Neural cell (in vitro differentiated cells): Measurements from ENCODE around the gene RASSF8. TPM values are rescaled to one million over a fixed set of nuclear protein-coding genes. Genes with fewer than 3 reads are reported as not detected.

Experiments used
- H2AFZ ChIP-seq: fragments of 200-600, 300-800 bp; sonication (generic), shearing (Covaris generic); 2 replicates; pipeline ENCODE4 v1.6.0; 2014; ENCODE audit warnings: low read depth, mild to moderate bottlenecking, antibody characterized with exemption, low read length, moderate library complexity
- H3F3A ChIP-seq: fragments of 200-600 bp; shearing (Covaris generic); 2 replicates; pipeline ENCODE4 v1.6.1; 2016; ENCODE audit warnings: mild to moderate bottlenecking, moderate library complexity, mixed read lengths, antibody characterized with exemption, low read length; ENCODE audit not compliant: insufficient read depth, poor library complexity, severe bottlenecking
- H3K27ac ChIP-seq: fragments of 200-600, 300-800 bp; sonication (generic), shearing (Covaris generic); 2 replicates; pipeline ENCODE4 v1.5.1; 2014; ENCODE audit warnings: mild to moderate bottlenecking, low read length, moderate library complexity
- H3K27me3 ChIP-seq: fragments of 300-800, 200-600 bp; sonication (generic), shearing (Covaris generic); 2 replicates; pipeline ENCODE4 v1.6.0; 2014; ENCODE audit warnings: mild to moderate bottlenecking, low read depth, low read length, moderate library complexity; ENCODE audit not compliant: insufficient read depth
- H3K36me3 ChIP-seq: fragments of 300-800, 200-600 bp; sonication (generic), shearing (Covaris generic); 2 replicates; pipeline ENCODE4 v1.5.1; 2014; ENCODE audit warnings: mild to moderate bottlenecking, antibody characterized with exemption, low read length, moderate library complexity; ENCODE audit not compliant: insufficient read depth
- H3K4me2 ChIP-seq: fragments of 300-800, 200-600 bp; sonication (generic), shearing (Covaris generic); 2 replicates; pipeline ENCODE4 v1.6.0; 2014; ENCODE audit warnings: mild to moderate bottlenecking, low read length
- H3K4me3 ChIP-seq: fragments of 300-800, 200-600 bp; sonication (generic), shearing (Covaris generic); 2 replicates; pipeline ENCODE4 v1.5.1; 2014; ENCODE audit warnings: mild to moderate bottlenecking, low read length, moderate library complexity
- H3K79me2 ChIP-seq: fragments of 200-600 bp; shearing (Covaris generic); replicated peaks from 2 replicates; pipeline ENCODE4 v1.6.0; 2014; ENCODE audit warnings: mild to moderate bottlenecking, low read length, moderate library complexity; ENCODE audit not compliant: insufficient read depth
- H3K9ac ChIP-seq: fragments of 300-800, 200-600 bp; sonication (generic), shearing (Covaris generic); 2 replicates; pipeline ENCODE4 v1.6.1; 2016; ENCODE audit warnings: mild to moderate bottlenecking, low read length, mixed read lengths
- H3K9me2 ChIP-seq: fragments of 200-600 bp; shearing (Covaris generic); 2 replicates; pipeline ENCODE4 v1.6.1; 2016; ENCODE audit warnings: mild to moderate bottlenecking, low read length, mixed read lengths; ENCODE audit not compliant: insufficient read depth
- H3K9me3 ChIP-seq: fragments of 200-600, 300-800 bp; sonication (generic), shearing (Covaris generic); 2 replicates; pipeline ENCODE4 v1.6.1; 2016; ENCODE audit warnings: mild to moderate bottlenecking, mixed run types, low read length, moderate library complexity, mixed read lengths
- H4K20me1 ChIP-seq: fragments of 200-600 bp; shearing (Covaris generic); 2 replicates; pipeline ENCODE4 v1.6.1; 2016; ENCODE audit warnings: mild to moderate bottlenecking, mixed run types; ENCODE audit not compliant: insufficient read depth
- CTCF ChIP-seq: fragments of 450-650 bp; IDR thresholded peaks from 2 replicates; pipeline ENCODE4 v1.5.1; 2014; ENCODE audit warnings: antibody characterized with exemption, mild to moderate bottlenecking, moderate library complexity; ENCODE audit not compliant: poor library complexity, severe bottlenecking
- EP300 ChIP-seq: fragments of 450-650 bp; conservative IDR thresholded peaks from 2 replicates; pipeline ENCODE4 v1.6.1; 2014; ENCODE audit warnings: antibody characterized with exemption, mild to moderate bottlenecking, moderate library complexity; ENCODE audit not compliant: poor library complexity, severe bottlenecking
- EZH2 ChIP-seq: fragments of 200-600, 300-800 bp; shearing (Covaris generic), sonication (generic); IDR thresholded peaks from 2 replicates; pipeline ENCODE4 v1.6.1; 2014; ENCODE audit warnings: antibody characterized with exemption, low read length, borderline replicate concordance, mild to moderate bottlenecking; ENCODE audit not compliant: insufficient read depth, poor library complexity, severe bottlenecking
- MXI1 ChIP-seq: fragments of 450-650 bp; conservative IDR thresholded peaks from 2 replicates; pipeline ENCODE4 v1.6.1; 2014; ENCODE audit warnings: antibody characterized with exemption, mild to moderate bottlenecking; ENCODE audit not compliant: poor library complexity, severe bottlenecking
- POLR2AphosphoS5 ChIP-seq: IDR thresholded peaks from 2 replicates; pipeline ENCODE4 v1.6.1; 2012
- RAD21 ChIP-seq: fragments of 450-650 bp; conservative IDR thresholded peaks from 2 replicates; pipeline ENCODE4 v1.6.1; 2014; ENCODE audit warnings: antibody characterized with exemption, mild to moderate bottlenecking, moderate library complexity
- REST ChIP-seq: IDR thresholded peaks from 2 replicates; pipeline ENCODE4 v1.6.1; 2012; ENCODE audit warnings: borderline replicate concordance
- SMC3 ChIP-seq: fragments of 450-650 bp; conservative IDR thresholded peaks from 2 replicates; pipeline ENCODE4 v1.6.1; 2014; ENCODE audit warnings: antibody characterized with exemption, mild to moderate bottlenecking, moderate library complexity; ENCODE audit not compliant: poor library complexity
- TAF1 ChIP-seq: IDR thresholded peaks from 2 replicates; pipeline ENCODE4 v1.6.1; 2012; ENCODE audit warnings: low read depth
- polyA plus RNA-seq: library from polyadenylated mRNA; depleted of rRNA; stranded (reverse); fragments of >200 nt; gene quantifications from 2 replicates; pipeline ENCODE4 v1.2.3, GENCODE V29; 2014

The RASSF8 gene
- polyA plus RNA-seq, 1 donor from 2014 or later = 11.4 TPM

GRCh38 chr12:25981597-25981996 lies 23.1 kb downstream of the RASSF8 start:
- TF ChIP-seq EZH2 = no peak
- no peak for TF ChIP-seq REST
- TF ChIP-seq TAF1 = no peak
- TF ChIP-seq SMC3 = no peak
- TF ChIP-seq EP300 = no peak
- TF ChIP-seq POLR2AphosphoS5 = no peak
- no peak for TF ChIP-seq RAD21
- no peak for TF ChIP-seq MXI1
- TF ChIP-seq CTCF = no peak
- H3K36me3 ChIP-seq = no peaks in the 10 kb centered on the region
- H3K9ac ChIP-seq = no peak overlapping the region
- H2AFZ ChIP-seq = no peak overlapping the region
- no peaks in the 10 kb centered on the region for H3K9me3 ChIP-seq
- no peaks in the 10 kb centered on the region for H4K20me1 ChIP-seq
- no peak overlapping the region for H3K27ac ChIP-seq
- H3K4me3 ChIP-seq = no peak overlapping the region
- H3K4me2 ChIP-seq = no peak overlapping the region
- H3K27me3 ChIP-seq = no peaks in the 10 kb centered on the region
- no peaks in the 10 kb centered on the region for H3K9me2 ChIP-seq
- peaks cover 48% of the 10 kb centered on the region for H3K79me2 ChIP-seq
- H3F3A ChIP-seq = no peaks in the 10 kb centered on the region

- Histone ChIP-seq H3K9ac (no peak overlapping the region), H3K9me3 (no peaks in the 10 kb centered on the region), H3K4me2 (no peak overlapping the region), H3F3A (no peaks in the 10 kb centered on the region), H3K4me3 (no peak overlapping the region), H4K20me1 (no peaks in the 10 kb centered on the region), H3K79me2 (peaks cover 53% of the 10 kb centered on the region), H3K27ac (no peak overlapping the region), H3K9me2 (no peaks in the 10 kb centered on the region), H2AFZ (no peak overlapping the region), H3K36me3 (no peaks in the 10 kb centered on the region), H3K27me3 (no peaks in the 10 kb centered on the region)
- TF ChIP-seq POLR2AphosphoS5 = no peak
- TF ChIP-seq MXI1 = no peak
- TF ChIP-seq TAF1 = no peak
- no peak for TF ChIP-seq RAD21
- TF ChIP-seq EP300 = no peak
- no peak for TF ChIP-seq CTCF
- TF ChIP-seq EZH2 = no peak
- TF ChIP-seq SMC3 = no peak
- TF ChIP-seq REST = no peak
Observed at GRCh38 chr12:25982416-25982815, 23.9 kb downstream of the RASSF8 start.
